GM23338 (cell line): ENCODE measurements around the gene ZNF491. TPM values are rescaled to one million over a fixed set of nuclear protein-coding genes. Genes with fewer than 3 reads are reported as not detected.

ENCODE experiments used
- ATAC-seq: fragments of 200-7000 bp; cut with Tn5 transposase; 3 replicates; pipeline ENCODE4 v1.9.1; 2020
- DNase-seq: peaks from one replicate; pipeline ENCODE4 v3.0.0-alpha.2; 2015; ENCODE audit warnings: low spot score
- H2AFZ ChIP-seq: fragments of 200-600 bp; sonication (generic); 2 replicates; pipeline ENCODE4 v1.8.0; 2016; ENCODE audit warnings: antibody characterized with exemption, mild to moderate bottlenecking, moderate library complexity
- H3F3A ChIP-seq: fragments of 200-600 bp; sonication (generic); replicated peaks from 2 replicates; pipeline ENCODE4 v1.8.0; 2017; ENCODE audit warnings: antibody characterized with exemption, mixed run types, low read depth
- H3K27ac ChIP-seq: fragments of 200-600 bp; sonication (generic); 2 replicates; pipeline ENCODE4 v1.6.1; 2016; ENCODE audit warnings: low read depth
- H3K27me3 ChIP-seq: fragments of 200-600 bp; sonication (generic); 2 replicates; pipeline ENCODE4 v1.8.0; 2016; ENCODE audit warnings: mild to moderate bottlenecking, mixed run types, moderate library complexity; ENCODE audit not compliant: insufficient read depth
- H3K36me3 ChIP-seq: fragments of 200-600 bp; sonication (generic); 2 replicates; pipeline ENCODE4 v1.8.0; 2016; ENCODE audit warnings: mild to moderate bottlenecking; ENCODE audit not compliant: insufficient read depth
- H3K4me1 ChIP-seq: fragments of 200-600 bp; sonication (generic); 2 replicates; pipeline ENCODE4 v1.8.0; 2016; ENCODE audit warnings: mild to moderate bottlenecking, moderate library complexity; ENCODE audit not compliant: insufficient read depth
- H3K4me2 ChIP-seq: fragments of 200-600 bp; sonication (generic); 2 replicates; pipeline ENCODE4 v1.7.1; 2017; ENCODE audit warnings: mixed run types
- H3K4me3 ChIP-seq: fragments of 200-600 bp; sonication (generic); 2 replicates; pipeline ENCODE4 v1.6.1; 2016; ENCODE audit warnings: mixed run types
- H3K79me2 ChIP-seq: fragments of 200-600 bp; sonication (generic); replicated peaks from 2 replicates; pipeline ENCODE4 v1.8.0; 2017; ENCODE audit warnings: mild to moderate bottlenecking; ENCODE audit not compliant: insufficient read depth
- H3K9me2 ChIP-seq: fragments of 200-600 bp; sonication (generic); 2 replicates; pipeline ENCODE4 v1.8.0; 2017; ENCODE audit not compliant: insufficient read depth
- H4K20me1 ChIP-seq: fragments of 200-600 bp; sonication (generic); replicated peaks from 2 replicates; pipeline ENCODE4 v1.8.0; 2017; ENCODE audit warnings: mild to moderate bottlenecking; ENCODE audit not compliant: insufficient read depth
- H3K27ac Mint-ChIP-seq: 2 replicates; pipeline ENCODE4 v1.8.0; 2020; ENCODE audit warnings: inconsistent platforms, mild to moderate bottlenecking, moderate library complexity, mixed read lengths
- H3K27me3 Mint-ChIP-seq: 3 replicates; pipeline ENCODE4 v1.8.0; 2022; ENCODE audit warnings: low read depth, mild to moderate bottlenecking, moderate library complexity, mixed read lengths, inconsistent platforms; ENCODE audit not compliant: insufficient read depth, poor library complexity
- H3K36me3 Mint-ChIP-seq: 3 replicates; pipeline ENCODE4 v1.8.0; 2021; ENCODE audit warnings: low read depth, mild to moderate bottlenecking, inconsistent platforms, moderate library complexity, mixed read lengths
- H3K4me1 Mint-ChIP-seq: 3 replicates; pipeline ENCODE4 v1.8.0; 2020; ENCODE audit warnings: mild to moderate bottlenecking, inconsistent platforms, mixed read lengths
- H3K4me3 Mint-ChIP-seq: 3 replicates; pipeline ENCODE4 v1.8.0; 2021; ENCODE audit warnings: moderate library complexity, mild to moderate bottlenecking, inconsistent platforms, mixed read lengths
- H3K9me3 Mint-ChIP-seq: 3 replicates; pipeline ENCODE4 v1.8.0; 2020; ENCODE audit warnings: moderate library complexity, mild to moderate bottlenecking, inconsistent platforms, mixed read lengths
- CREB1 ChIP-seq: fragments of 250-450 bp; sonication (Bioruptor Pico); IDR thresholded peaks from 2 replicates; pipeline ENCODE4 v1.5.0; 2020; ENCODE audit warnings: low read depth, mild to moderate bottlenecking, moderate library complexity
- CTCF ChIP-seq, 2 experiments: fragments of 200-600 bp in 1 of 2; sonication (generic) in 1 of 2; conservative IDR thresholded peaks; 2 replicates each; pipeline versions ENCODE4 v1.5.1 to v1.6.1; 2016 to 2017; ENCODE audit warnings: antibody characterized with exemption in 2 of 2, low read depth in 2 of 2, mild to moderate bottlenecking in 2 of 2, moderate library complexity in 1 of 2
- EZH2 ChIP-seq: fragments of 200-600 bp; sonication (generic); IDR thresholded peaks from one replicate; pipeline ENCODE4 v1.8.0; 2017; ENCODE audit warnings: antibody characterized with exemption, mild to moderate bottlenecking, low read depth; ENCODE audit not compliant: unreplicated experiment
- EZH2phosphoT487 ChIP-seq: fragments of 200-600 bp; sonication (generic); IDR thresholded peaks from one replicate; pipeline ENCODE4 v1.8.1; 2018; ENCODE audit warnings: antibody characterized with exemption; ENCODE audit not compliant: unreplicated experiment
- JUNB ChIP-seq: IDR thresholded peaks from one replicate; pipeline ENCODE4 v1.6.1; 2016; ENCODE audit warnings: antibody characterized with exemption; ENCODE audit not compliant: unreplicated experiment
- NANOG ChIP-seq: IDR thresholded peaks from 2 replicates; pipeline ENCODE4 v1.6.1; 2016; ENCODE audit warnings: antibody characterized with exemption, borderline replicate concordance
- POLR2AphosphoS5 ChIP-seq: IDR thresholded peaks from 2 replicates; pipeline ENCODE4 v1.6.1; 2016; ENCODE audit warnings: antibody characterized with exemption, low read depth
- REST ChIP-seq: IDR thresholded peaks from one replicate; pipeline ENCODE4 v1.6.1; 2018; ENCODE audit warnings: antibody characterized with exemption; ENCODE audit not compliant: unreplicated experiment
- ZNF114 ChIP-seq: fragments of 250-450 bp; sonication (Bioruptor Pico); IDR thresholded peaks from 2 replicates; pipeline ENCODE4 v1.5.0; 2020; ENCODE audit warnings: mild to moderate bottlenecking, moderate library complexity
- ZNF331 ChIP-seq: fragments of 250-450 bp; sonication (Bioruptor Pico); IDR thresholded peaks from 2 replicates; pipeline ENCODE4 v1.5.0; 2020; ENCODE audit warnings: low read depth, mild to moderate bottlenecking, moderate library complexity
- polyA plus RNA-seq: library from polyadenylated mRNA; unstranded; fragments of >200 nt; fragmentation: Nextera tagmentation; extraction: Ambion mirVana; gene quantifications from 2 replicates; pipeline ENCODE4 v1.2.1, GENCODE V29; 2016
- total RNA-seq: library from RNA; depleted of rRNA; stranded (reverse); fragments of >200 nt; shearing (Covaris generic); gene quantifications from 2 replicates; pipeline ENCODE4 v1.2.3, GENCODE V29; 2014

Gene ZNF491
- total and polyA plus RNA-seq, 2 experiments from 2014 or later: 0.32 to 1.3 TPM

- Mint-ChIP-seq H3K36me3 (peaks cover 22% of the 10 kb centered on the region; the same call in 2 of the 3 replicates), H3K4me1 (no peaks in the 10 kb centered on the region), H3K27ac (no peak overlapping the region), H3K4me3 (no peak overlapping the region), H3K27me3 (peaks cover 1% of the 10 kb centered on the region), H3K9me3 (peaks cover 87% of the 10 kb centered on the region)
- Histone ChIP-seq H2AFZ (no peak overlapping the region), H3K27ac (no peak overlapping the region), H3K4me1 (no peaks in the 10 kb centered on the region), H3K27me3 (no peaks in the 10 kb centered on the region), H3F3A (no peaks in the 10 kb centered on the region), H3K79me2 (no peaks in the 10 kb centered on the region), H3K4me2 (no peak overlapping the region), H3K36me3 (no peaks in the 10 kb centered on the region; the same call in 1 of the 2 replicates), H3K9me2 (no peaks in the 10 kb centered on the region), H4K20me1 (no peaks in the 10 kb centered on the region), H3K4me3 (no peak overlapping the region)
- DNase-seq (no peak), ATAC-seq (no peak)
- TF ChIP-seq CTCF (conservative IDR thresholded peaks at IDR 0.05; ENCODE audit: low read depth in 2 of 2) (no peak), CREB1 (CRISPR knock-in tag) (no peak), EZH2 (no peak), ZNF331 (CRISPR knock-in tag) (no peak), NANOG (no peak), ZNF114 (CRISPR knock-in tag) (no peak), JUNB (no peak), POLR2AphosphoS5 (no peak), EZH2phosphoT487 (no peak)
Observed at GRCh38 chr19:11749751-11750150, 48.6 kb upstream of the ZNF491 start.

- H3K4me3 Mint-ChIP-seq: no peak overlapping the region
- H3F3A ChIP-seq: no peaks in the 10 kb centered on the region
- H3K4me2 ChIP-seq: no peak overlapping the region
- H3K4me1 ChIP-seq: no peaks in the 10 kb centered on the region
- H4K20me1 ChIP-seq: no peaks in the 10 kb centered on the region
- no peak overlapping the region for H3K4me3 ChIP-seq
- no peaks in the 10 kb centered on the region for H3K27me3 ChIP-seq
- peaks cover 86% of the 10 kb centered on the region for H3K9me3 Mint-ChIP-seq
- H3K36me3 ChIP-seq: peaks cover 3% of the 10 kb centered on the region; the same call in 1 of the 2 replicates
- no peak for DNase-seq
- H3K27ac Mint-ChIP-seq: no peak overlapping the region
- peaks cover 14% of the 10 kb centered on the region; the same call in 2 of the 3 replicates for H3K36me3 Mint-ChIP-seq
- H2AFZ ChIP-seq: no peak overlapping the region
- no peak for TF ChIP-seq REST
- no peak for ATAC-seq
- H3K4me1 Mint-ChIP-seq: no peaks in the 10 kb centered on the region
- no peaks in the 10 kb centered on the region for H3K79me2 ChIP-seq
- H3K9me2 ChIP-seq: no peaks in the 10 kb centered on the region
- H3K27me3 Mint-ChIP-seq: peaks cover 1% of the 10 kb centered on the region
- no peak overlapping the region for H3K27ac ChIP-seq
Observed at GRCh38 chr19:11752244-11752736, 46.0 kb upstream of the ZNF491 start.
